GM04504 (cell line): ENCODE results near the gene CYP4F22.
"Not testable (repeated sequence)": the region's sequence is repeated elsewhere in the genome, so short reads cannot be mapped to it uniquely, and the experiment has no call there.

Source experiments
- DNase-seq: peaks from one replicate; pipeline ENCODE4 v3.0.0-alpha.2; 2012; ENCODE audit warnings: low read depth

The CYP4F22 gene

DNA sequence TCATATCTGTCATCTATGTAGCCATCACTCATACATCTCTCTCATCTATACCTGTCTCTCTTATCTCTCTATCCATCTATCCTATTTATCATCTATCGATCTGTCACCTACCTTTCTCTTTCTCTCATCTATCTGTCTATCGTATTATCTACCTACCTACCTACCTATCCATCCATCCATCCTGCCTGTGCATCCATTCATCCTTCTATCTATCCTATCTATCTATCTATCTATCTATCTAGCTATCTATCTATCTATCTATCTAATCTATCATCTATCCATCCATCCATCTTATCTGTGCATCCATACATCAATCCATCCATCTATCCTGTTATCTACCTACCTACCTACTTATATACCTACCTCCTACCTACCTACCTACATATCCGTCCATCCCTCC is 62.1 kb downstream of the CYP4F22 start:
- DNase-seq: no peak

GRCh38 chr19:15575406-15575805 is 67.1 kb downstream of the CYP4F22 start:
- no peak for DNase-seq

- no peak for DNase-seq
These were observed 68.3 kb downstream of the CYP4F22 start for GRCh38 chr19:15576526-15577156.

DNA sequence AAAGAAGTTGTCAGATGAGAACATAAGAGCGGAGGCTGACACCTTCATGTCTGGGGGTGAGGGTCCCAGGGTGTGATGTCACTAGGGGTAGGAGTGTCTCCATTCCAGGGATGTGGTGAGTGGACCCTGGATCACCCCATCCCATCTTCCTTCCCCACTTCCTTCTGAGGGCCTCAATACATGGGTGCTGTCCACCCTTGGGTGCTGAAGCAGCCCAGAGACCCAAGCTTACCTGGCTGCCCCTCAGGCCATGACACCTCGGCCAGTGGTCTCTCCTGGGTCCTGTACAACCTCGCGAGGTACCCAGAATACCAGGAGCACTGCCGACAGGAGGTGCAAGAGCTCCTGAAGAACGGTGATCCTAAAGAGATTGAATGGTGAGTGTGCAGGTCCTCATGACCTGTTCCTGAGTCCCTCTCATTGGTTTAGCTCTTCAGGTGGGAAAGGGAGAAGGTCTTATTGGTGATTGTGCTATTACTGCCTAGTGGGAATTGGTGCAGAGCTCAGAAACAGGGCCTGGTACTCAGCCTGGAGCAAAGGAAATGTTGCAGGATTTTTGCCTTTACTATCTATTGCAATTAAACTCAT is 69.0 kb downstream of the CYP4F22 start:
- DNase-seq: no peak

DNA sequence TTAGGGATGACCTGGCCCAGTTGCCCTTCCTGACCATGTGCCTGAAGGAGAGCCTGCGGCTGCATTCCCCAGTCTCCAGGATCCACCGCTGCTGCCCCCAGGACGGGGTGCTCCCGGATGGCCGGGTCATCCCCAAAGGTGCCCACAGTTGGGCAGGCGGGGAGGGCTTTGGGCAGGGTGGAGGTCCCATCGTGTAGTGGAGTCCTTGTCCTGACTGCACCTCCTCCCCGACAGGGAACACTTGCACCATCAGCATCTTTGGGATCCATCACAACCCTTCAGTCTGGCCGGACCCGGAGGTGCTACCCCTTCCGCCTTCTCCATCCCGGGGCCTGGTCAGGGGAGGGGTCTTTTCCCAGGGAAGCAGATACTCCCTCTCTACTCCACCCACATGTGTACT is 75.0 kb downstream of the CYP4F22 start:
- no peak for DNase-seq

- DNase-seq: no peak
These were observed 75.8 kb downstream of the CYP4F22 start for GRCh38 chr19:15584095-15584494.

DNA sequence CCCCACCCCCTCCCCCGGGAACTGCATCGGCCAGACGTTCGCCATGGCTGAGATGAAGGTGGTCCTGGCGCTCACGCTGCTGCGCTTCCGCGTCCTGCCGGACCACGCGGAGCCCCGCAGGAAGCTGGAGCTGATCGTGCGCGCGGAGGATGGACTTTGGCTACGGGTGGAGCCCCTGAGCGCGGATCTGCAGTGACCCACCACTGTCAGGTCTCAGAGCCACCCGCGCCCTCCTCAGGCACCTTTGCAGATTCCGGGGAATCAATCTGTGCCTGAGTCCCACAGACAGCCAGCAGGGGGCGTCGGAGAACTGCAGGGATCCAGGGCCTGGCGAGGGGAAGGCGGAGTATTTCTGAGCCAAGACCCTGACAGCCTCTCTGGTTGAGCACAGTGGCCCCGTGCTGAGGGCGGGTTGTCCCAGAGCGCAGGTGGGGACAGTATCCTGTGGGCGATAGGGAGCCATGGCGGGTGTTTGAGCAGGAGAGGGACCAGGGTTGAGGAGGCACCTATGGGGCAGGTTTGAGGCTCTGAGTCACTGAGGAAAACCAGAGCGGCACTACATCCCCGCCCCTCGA is 76.3 kb downstream of the CYP4F22 start:
- DNase-seq: peak; percentile 10

DNA sequence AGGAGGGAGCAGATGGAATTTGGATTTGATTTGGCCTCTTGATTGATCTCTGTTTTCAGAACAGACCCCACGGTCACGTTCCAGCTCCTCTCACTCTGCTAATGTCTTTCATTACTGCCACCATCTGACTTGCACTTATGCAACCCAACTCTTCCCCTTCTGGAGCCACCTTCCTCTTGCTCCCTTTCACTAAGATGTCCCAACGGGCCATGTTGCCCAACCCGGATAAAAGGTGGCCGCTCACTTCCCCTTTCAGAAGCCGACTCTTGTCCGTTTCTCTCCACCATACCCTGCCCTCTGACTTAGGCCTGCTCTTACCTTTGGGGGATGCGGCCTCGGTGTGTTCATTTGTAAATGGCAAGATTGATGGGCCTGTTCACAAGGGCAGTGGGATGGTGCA is 79.3 kb downstream of the CYP4F22 start:
- DNase-seq: no peak

GRCh38 chr19:15588265-15588664 is 79.9 kb downstream of the CYP4F22 start:
- DNase-seq: no peak

DNA sequence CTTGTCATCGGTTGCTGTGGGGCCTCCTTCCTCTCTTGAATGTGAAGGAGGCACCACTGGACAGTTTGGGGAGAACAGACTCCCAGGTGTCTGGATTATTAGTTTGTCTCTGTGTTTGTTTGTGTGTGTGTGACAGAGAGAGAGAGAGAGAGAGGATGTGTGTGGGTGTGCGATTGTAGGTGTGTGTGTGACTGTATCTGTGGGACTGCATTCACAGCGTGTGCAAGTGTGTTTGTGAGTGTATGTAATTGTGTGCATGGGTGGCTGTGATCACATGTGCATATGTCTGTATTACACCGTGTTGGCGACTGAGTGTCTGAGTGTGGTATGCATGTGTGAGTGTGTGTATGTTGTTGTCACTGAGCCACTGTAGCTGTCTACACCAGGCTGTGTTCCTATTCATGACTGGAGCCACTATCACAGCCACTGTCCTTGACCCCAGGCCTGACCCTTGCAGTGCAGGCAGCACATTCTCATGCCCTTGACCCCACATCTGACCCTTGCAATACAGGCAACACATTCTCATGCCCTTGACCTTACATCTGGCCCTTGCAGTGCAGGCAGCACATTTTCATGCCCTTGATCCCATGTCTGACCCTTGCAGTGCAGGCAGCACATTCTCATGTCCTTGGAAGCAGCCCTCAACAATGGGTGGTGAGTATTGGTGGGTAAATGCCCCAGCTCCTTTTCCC is 81.6 kb downstream of the CYP4F22 start:
- no peak for DNase-seq

DNA sequence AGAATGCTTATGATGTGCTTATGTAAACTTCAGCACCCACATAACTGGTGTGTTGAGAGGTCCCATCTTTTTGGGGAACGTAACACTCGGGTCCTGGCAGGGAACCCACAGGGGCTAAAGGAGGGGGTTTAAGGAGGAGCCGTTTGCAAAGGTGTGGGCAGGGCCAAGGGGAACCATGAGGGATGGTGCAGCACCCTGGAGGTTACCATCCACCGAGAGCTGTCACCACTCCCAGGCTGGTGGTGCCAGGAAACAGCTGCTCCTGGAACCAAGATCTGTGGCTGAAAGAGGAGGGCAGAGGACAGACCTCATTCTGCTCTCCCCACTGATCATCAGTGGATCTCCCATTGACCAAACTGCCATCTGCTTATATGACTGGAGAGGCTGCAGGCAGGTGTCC is 83.5 kb downstream of the CYP4F22 start:
- DNase-seq: no peak

DNA sequence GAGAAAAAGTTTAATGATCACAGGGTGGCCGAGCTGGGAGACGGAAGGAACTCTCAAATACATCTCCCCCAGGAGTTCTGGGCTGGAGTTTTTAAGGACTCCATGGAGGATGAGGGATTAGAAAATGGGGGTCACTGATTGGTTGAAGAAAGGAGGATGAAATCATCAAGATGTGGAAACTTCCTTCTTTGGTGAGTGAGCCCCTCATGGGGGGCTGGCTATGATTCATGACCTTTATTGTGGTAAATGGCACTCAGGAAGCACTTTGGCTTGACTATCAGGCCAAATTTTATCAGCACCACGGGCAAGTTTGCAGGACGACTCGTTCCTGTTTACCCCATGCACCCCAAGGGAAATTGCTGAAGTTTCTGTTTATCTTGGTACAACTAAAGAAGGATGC is 84.2 kb downstream of the CYP4F22 start:
- DNase-seq: not testable (repeated sequence)

DNA sequence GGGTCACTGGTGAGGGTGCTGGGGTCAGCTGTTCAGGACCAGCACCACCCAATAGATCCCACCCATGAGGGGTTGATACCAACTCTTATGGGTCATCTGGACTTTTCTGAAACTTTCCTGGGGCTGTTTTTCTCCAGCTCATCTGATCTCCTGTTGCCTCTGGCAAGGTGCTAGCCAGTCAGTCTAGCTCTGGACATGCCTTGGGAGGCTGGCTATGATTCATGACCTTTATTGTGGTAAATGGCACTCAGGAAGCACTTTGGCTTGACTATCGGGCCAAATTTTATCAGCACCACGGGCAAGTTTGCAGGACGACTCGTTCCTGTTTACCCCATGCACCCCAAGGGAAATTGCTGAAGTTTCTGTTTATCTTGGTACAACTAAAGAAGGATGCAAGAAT is 85.4 kb downstream of the CYP4F22 start:
- not testable (repeated sequence) for DNase-seq

DNA sequence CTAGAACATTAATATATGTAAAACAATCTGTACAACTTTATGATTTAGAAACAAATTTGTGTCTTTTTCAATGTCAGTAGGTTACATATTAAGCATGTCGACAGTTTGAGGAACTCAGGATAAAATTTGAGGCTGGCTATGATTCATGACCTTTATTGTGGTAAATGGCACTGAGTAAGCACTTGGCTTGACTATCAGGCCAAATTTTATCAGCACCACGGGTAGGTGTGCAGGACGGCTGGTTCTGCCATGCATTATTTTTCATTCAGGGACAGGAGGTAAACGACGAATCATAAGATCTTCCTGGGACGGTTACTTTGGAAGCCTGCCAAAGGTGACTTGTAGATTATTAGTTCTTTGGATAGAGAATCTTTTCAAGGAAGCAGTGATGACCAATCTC is 86.7 kb downstream of the CYP4F22 start:
- DNase-seq: no peak
